HL-60 (cell line): ENCODE data around the gene CDC42BPA.

Source experiments
- DNase-seq, 2 experiments: peaks; one replicate each; pipeline ENCODE4 v3.0.0-alpha.2; 2010 to 2020; ENCODE audit warnings: low read depth in 1 of 2, low spot score in 1 of 2
- H3K27ac ChIP-seq: fragments of 250-450 bp; sonication (Bioruptor Pico); replicated peaks from 2 replicates; pipeline ENCODE4 v1.5.1; 2020; ENCODE audit warnings: mild to moderate bottlenecking, moderate library complexity
- H3K27me3 ChIP-seq: fragments of 250-450 bp; sonication (Bioruptor Pico); 2 replicates; pipeline ENCODE4 v1.5.1; 2021; ENCODE audit warnings: mild to moderate bottlenecking, moderate library complexity; ENCODE audit not compliant: insufficient read depth, poor library complexity, severe bottlenecking
- H3K4me3 ChIP-seq: replicated peaks from 2 replicates; pipeline ENCODE4 v1.5.1; 2011; ENCODE audit warnings: mild to moderate bottlenecking, control low read depth, low read length; ENCODE audit not compliant: insufficient read depth
- GABPA ChIP-seq: IDR thresholded peaks from 2 replicates; pipeline ENCODE4 v1.6.1; 2012; ENCODE audit warnings: low read depth
- POLR2AphosphoS5 ChIP-seq: IDR thresholded peaks from 2 replicates; pipeline ENCODE4 v1.6.1; 2012; ENCODE audit warnings: low read depth
- REST ChIP-seq: IDR thresholded peaks from 2 replicates; pipeline ENCODE4 v1.6.1; 2012; ENCODE audit warnings: low read depth; ENCODE audit not compliant: insufficient replicate concordance
- SPI1 ChIP-seq: IDR thresholded peaks from 2 replicates; pipeline ENCODE4 v1.6.1; 2012; ENCODE audit warnings: low read depth, mild to moderate bottlenecking, borderline replicate concordance
- TF ChIP-seq, protein P1 (sequence below): IDR thresholded peaks from one replicate; pipeline ENCODE4 v1.5.1; 2011; ENCODE audit warnings: low read length, control low read depth, inconsistent platforms; ENCODE audit not compliant: insufficient read depth

The CDC42BPA gene

DNA sequence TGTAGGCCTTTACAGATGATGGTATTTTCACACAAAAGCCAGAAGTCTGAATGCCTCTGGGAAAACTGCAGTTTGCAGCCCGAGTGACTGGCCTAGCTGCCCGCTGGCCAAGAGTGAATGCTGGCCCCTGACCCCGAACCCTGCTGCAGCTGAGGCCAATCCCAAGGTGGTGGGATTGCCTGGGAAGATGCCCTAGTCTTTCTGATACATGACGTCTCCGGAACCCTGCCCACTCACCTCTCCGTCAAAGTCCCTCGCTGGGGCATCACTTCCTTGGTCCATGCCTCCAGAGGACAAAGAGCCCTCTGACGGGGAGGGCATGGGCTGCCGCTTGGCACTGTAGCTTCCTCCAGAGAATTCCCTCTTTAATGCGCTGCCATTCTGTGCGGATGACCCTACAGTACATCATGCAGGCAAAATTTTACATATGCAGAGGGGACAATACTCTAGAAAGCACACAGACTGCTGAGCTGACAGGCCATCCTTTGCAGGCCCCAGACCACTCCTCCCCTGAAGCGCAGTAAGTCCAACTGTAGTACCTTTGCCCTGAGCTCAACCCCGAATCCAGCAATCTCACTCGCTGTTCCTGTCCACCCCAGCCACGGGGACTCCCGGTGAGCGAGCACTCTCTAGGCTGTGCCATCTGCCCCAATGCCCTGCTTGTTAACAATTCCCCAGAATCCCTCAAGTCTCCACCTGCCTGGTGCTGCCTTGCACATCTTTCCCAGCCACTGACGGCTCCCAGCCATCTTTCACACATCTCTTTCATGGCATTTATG is 323.5 kb downstream of the CDC42BPA start:
- TF ChIP-seq SPI1 (no peak), REST (no peak), POLR2AphosphoS5 (no peak), GABPA (no peak)
- TF ChIP-seq, protein P1, sequence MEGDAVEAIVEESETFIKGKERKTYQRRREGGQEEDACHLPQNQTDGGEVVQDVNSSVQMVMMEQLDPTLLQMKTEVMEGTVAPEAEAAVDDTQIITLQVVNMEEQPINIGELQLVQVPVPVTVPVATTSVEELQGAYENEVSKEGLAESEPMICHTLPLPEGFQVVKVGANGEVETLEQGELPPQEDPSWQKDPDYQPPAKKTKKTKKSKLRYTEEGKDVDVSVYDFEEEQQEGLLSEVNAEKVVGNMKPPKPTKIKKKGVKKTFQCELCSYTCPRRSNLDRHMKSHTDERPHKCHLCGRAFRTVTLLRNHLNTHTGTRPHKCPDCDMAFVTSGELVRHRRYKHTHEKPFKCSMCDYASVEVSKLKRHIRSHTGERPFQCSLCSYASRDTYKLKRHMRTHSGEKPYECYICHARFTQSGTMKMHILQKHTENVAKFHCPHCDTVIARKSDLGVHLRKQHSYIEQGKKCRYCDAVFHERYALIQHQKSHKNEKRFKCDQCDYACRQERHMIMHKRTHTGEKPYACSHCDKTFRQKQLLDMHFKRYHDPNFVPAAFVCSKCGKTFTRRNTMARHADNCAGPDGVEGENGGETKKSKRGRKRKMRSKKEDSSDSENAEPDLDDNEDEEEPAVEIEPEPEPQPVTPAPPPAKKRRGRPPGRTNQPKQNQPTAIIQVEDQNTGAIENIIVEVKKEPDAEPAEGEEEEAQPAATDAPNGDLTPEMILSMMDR = no peak
- no peak overlapping the region for H3K27ac ChIP-seq
- H3K4me3 ChIP-seq = no peak overlapping the region
- no peaks in the 10 kb centered on the region for H3K27me3 ChIP-seq
- DNase-seq = no peak

DNA sequence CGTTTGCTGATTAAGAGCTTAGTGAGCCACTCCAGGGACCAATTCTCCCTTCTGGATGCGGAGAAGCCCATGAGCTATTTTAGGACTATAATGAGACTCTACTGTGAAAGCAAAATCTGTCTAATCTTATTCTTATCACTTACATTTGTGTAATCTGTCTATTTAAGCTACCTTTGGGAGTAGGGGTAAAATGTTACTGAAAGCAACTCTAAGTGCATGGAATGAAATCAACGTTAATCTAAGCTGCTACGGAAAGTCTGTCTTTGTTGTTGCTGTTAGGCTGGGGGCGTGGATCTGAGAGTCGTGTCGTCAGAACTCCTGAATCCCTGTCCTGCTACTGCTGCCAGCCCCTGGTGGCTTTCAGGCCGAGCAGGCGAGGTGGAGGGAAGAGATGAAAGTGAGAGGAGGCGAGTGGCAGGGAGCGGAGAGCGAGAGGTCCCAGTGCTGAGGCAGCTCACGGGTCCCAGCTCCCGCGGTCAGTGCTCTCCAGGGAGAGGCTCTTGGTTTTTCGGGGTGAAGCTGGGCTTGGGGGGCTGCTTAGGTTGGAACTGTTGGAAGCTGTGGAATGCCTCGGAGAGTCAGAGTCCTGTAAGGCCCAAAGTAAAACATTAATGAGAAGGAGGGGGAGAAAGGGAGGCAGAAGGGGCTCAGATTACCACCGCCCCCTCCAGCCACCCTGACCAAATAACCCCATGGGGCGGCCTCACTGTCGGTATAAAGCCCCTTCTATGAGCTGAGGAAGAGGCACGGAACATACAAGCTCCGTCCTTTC is 324.3 kb downstream of the CDC42BPA start:
- TF ChIP-seq REST (no peak), POLR2AphosphoS5 (no peak), SPI1 (no peak), GABPA (no peak)
- TF ChIP-seq, protein P1 = no peak
- DNase-seq = no peak
- Histone ChIP-seq H3K27me3 (no peaks in the 10 kb centered on the region), H3K4me3 (no peak overlapping the region), H3K27ac (no peak overlapping the region)

- H3K4me3 ChIP-seq = no peak overlapping the region
- no peak for DNase-seq
- no peaks in the 10 kb centered on the region for H3K27me3 ChIP-seq
- TF ChIP-seq GABPA = no peak
- H3K27ac ChIP-seq = no peak overlapping the region
These were observed 326.4 kb downstream of the CDC42BPA start for GRCh38 chr1:226991920-226992319.

DNA sequence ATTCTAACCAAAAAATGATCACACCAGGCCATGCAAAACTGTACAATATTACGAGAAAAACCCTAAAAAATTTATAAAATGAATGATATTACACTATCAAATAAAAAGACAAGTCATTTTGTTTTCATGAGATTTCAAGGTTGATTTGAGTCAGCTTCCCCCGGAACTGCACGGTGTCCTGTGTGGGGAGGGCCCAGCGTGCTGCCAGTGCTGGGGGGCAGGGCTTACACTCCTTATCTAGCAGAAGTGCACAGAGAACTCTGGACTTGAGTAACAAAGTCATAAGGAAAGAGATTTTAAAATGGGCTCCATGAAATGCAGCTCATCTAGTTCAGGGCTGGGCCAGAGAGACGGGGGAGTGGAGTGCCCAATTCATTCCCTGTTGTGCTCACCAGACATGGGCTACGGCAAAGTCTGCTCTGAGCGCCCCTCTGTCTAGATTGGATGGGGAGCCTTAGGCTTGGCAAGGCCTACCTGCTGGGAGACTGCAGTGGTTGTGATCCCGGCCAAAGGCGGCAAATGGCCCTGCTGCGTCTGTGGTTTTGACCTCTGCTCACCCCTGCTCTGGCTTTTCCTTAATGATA is 328.1 kb downstream of the CDC42BPA start:
- peak overlapping the region; percentile 68 for H3K27ac ChIP-seq
- TF ChIP-seq GABPA = no peak; the same call in 1 of the 2 replicates
- no peak for TF ChIP-seq REST
- TF ChIP-seq, protein P1 = no peak
- TF ChIP-seq POLR2AphosphoS5 = no peak
- TF ChIP-seq SPI1 = no peak
- peak in 1 of 2 experiments; percentile 82 for DNase-seq
- H3K27me3 ChIP-seq = no peaks in the 10 kb centered on the region
- no peak overlapping the region for H3K4me3 ChIP-seq
